K562 (cell line): ENCODE measurements around the gene SPINK8. TPM values are rescaled to one million over a fixed set of nuclear protein-coding genes. Genes with fewer than 3 reads are reported as not detected.
A peak's percentile ranks its signal among the peaks of the same experiment; 100 is the strongest.

Source experiments
- ATAC-seq: fragments of 200-7000 bp; cut with Tn5 transposase; 3 replicates; pipeline ENCODE4 v1.9.1; 2020; ENCODE audit warnings: moderate library complexity
- BruUV-seq: library from RNA; stranded (reverse); fragments of 400-500 nt; replicated peaks from 2 replicates; lab custom pipeline; 2021; lab: Mats Ljungman, UMichigan
- CTCF ChIA-PET: fragments of 300-600 bp; formaldehyde crosslinking; extraction: SDS; loops from one replicate; lab custom pipeline; 2021; ENCODE audit warnings: low intra/inter-chr PET ratio; lab: Yijun Ruan, JAX
- POLR2A ChIA-PET: fragments of 300-600, 350-650 bp; sonication (Branson Sonifier 250); formaldehyde crosslinking; extraction: SDS; loops from one replicate; lab custom pipeline; 2021; ENCODE audit warnings: antibody characterized with exemption, inconsistent platforms; lab: Yijun Ruan, JAX
- DNase-seq, 4 experiments: peaks; one replicate each; pipeline versions ENCODE4 v3.0.0 to v3.0.0-alpha.2; 2011 to 2018; ENCODE audit warnings: low spot score in 3 of 4, mixed read lengths in 3 of 4; ENCODE audit errors: extremely low read depth in 1 of 4
- FAIRE-seq: peaks from 2 replicates; lab custom pipeline; 2011; peaks lifted over from hg19 to GRCh38; lab: Jason Lieb, UNC
- H2AFZ ChIP-seq: 2 replicates; pipeline ENCODE4 v1.6.0; 2011; ENCODE audit warnings: low read depth, low read length, control low read depth, inconsistent platforms
- H3K27ac ChIP-seq: fragments of 200-600 bp; 3 replicates; pipeline ENCODE4 v1.8.0; 2011; ENCODE audit warnings: low read depth, mild to moderate bottlenecking, control low read depth, inconsistent platforms, low read length, moderate library complexity, mixed read lengths; ENCODE audit errors: extremely low read depth
- H3K27me3 ChIP-seq, 2 experiments: fragments of 300-600 bp in 1 of 2; 2 replicates in 1 of 2; 3 replicates in 1 of 2; pipeline versions ENCODE4 v1.6.0 to v1.8.0; 2011; ENCODE audit warnings: inconsistent platforms in 2 of 2, low read length in 2 of 2, mild to moderate bottlenecking in 1 of 2, mixed read lengths in 1 of 2, moderate library complexity in 1 of 2; ENCODE audit not compliant: control insufficient read depth in 2 of 2, insufficient read depth in 2 of 2
- H3K36me3 ChIP-seq: fragments of 300-600 bp; 3 replicates; pipeline ENCODE4 v1.8.0; 2011; ENCODE audit warnings: mild to moderate bottlenecking, low read length, inconsistent platforms; ENCODE audit not compliant: control insufficient read depth, insufficient read depth
- H3K4me1 ChIP-seq, 2 experiments: fragments of 200-600 bp in 1 of 2; replicated peaks in 1 of 2; 2 replicates in 1 of 2; 3 replicates in 1 of 2; pipeline versions ENCODE4 v1.5.1 to v1.8.0; 2011; ENCODE audit warnings: inconsistent platforms in 2 of 2, low read length in 2 of 2, mild to moderate bottlenecking in 1 of 2, mixed read lengths in 1 of 2, moderate library complexity in 1 of 2; ENCODE audit not compliant: control insufficient read depth in 2 of 2, insufficient read depth in 2 of 2
- H3K4me2 ChIP-seq: 2 replicates; pipeline ENCODE4 v1.6.1; 2011; ENCODE audit warnings: low read length, control low read depth, inconsistent platforms, mixed read lengths; ENCODE audit not compliant: insufficient read depth
- H3K4me3 ChIP-seq: fragments of 200-600 bp; sonication (generic), shearing (Covaris generic); 2 replicates; pipeline ENCODE4 v1.5.1; 2016; ENCODE audit warnings: control low read depth, inconsistent platforms
- H3K79me2 ChIP-seq: fragments of 200-600 bp; 3 replicates; pipeline ENCODE4 v1.8.0; 2011; ENCODE audit warnings: low read length, inconsistent platforms; ENCODE audit not compliant: control insufficient read depth, insufficient read depth
- H3K9ac ChIP-seq, 2 experiments: 2 replicates each; pipeline versions ENCODE4 v1.6.0 to v1.6.1; 2011; ENCODE audit warnings: low read depth in 2 of 2, low read length in 2 of 2, control low read depth in 1 of 2, inconsistent platforms in 1 of 2, mild to moderate bottlenecking in 1 of 2, mixed read lengths in 1 of 2; ENCODE audit not compliant: insufficient read depth in 1 of 2
- H3K9me1 ChIP-seq: one replicate; pipeline ENCODE4 v1.6.0; 2011; ENCODE audit warnings: inconsistent platforms, mild to moderate bottlenecking, low read length, moderate library complexity; ENCODE audit not compliant: control insufficient read depth, insufficient read depth
- H3K9me3 ChIP-seq: replicated peaks from 2 replicates; pipeline ENCODE4 v1.5.1; 2011; ENCODE audit warnings: low read depth, low read length, inconsistent platforms; ENCODE audit not compliant: control insufficient read depth, insufficient read depth
- H4K20me1 ChIP-seq: replicated peaks from 2 replicates; pipeline ENCODE4 v1.6.1; 2011; ENCODE audit warnings: low read length, inconsistent platforms, mixed read lengths; ENCODE audit not compliant: control insufficient read depth, insufficient read depth
- ELF2 ChIP-seq: fragments of 250-450 bp; sonication (Bioruptor Pico); IDR thresholded peaks from 2 replicates; pipeline ENCODE4 v1.5.0; 2021; ENCODE audit warnings: mild to moderate bottlenecking
- HMBOX1 ChIP-seq: sonication (generic); IDR thresholded peaks from 2 replicates; pipeline ENCODE4 v1.6.1; 2016
- RUNX1 ChIP-seq: sonication (generic); IDR thresholded peaks from 2 replicates; pipeline ENCODE4 v1.6.1; 2016; ENCODE audit warnings: antibody characterized with exemption, low read depth
- SMARCC2 ChIP-seq: fragments of 450-650 bp; IDR thresholded peaks from 2 replicates; pipeline ENCODE4 v1.6.1; 2017; ENCODE audit warnings: antibody characterized with exemption, moderate library complexity, mild to moderate bottlenecking, low read depth
- TRIM28 ChIP-seq: fragments of 450-650 bp; IDR thresholded peaks from 2 replicates; pipeline ENCODE4 v1.6.1; 2017
- U2AF1 ChIP-seq: fragments of 200-400 bp; formaldehyde crosslinking; optimal IDR thresholded peaks from 2 replicates; pipeline ENCODE3; 2017; ENCODE audit warnings: mild to moderate bottlenecking, low read depth, low read length, moderate library complexity
- WHSC1 ChIP-seq: IDR thresholded peaks from one replicate; pipeline ENCODE4 v1.6.1; 2012; ENCODE audit warnings: low read length, control low read depth, inconsistent platforms
- ZBTB1 ChIP-seq: sonication (generic); formaldehyde crosslinking; IDR thresholded peaks from 2 replicates; pipeline ENCODE4 v1.8.1; 2023; ENCODE audit warnings: missing genetic modification reagents, low read depth, mild to moderate bottlenecking, borderline replicate concordance
- ZNF324 ChIP-seq: fragments of 250-450 bp; sonication (Bioruptor Pico); IDR thresholded peaks from 2 replicates; pipeline ENCODE4 v1.4.0; 2020; ENCODE audit warnings: mild to moderate bottlenecking
- ZNF655 ChIP-seq: fragments of 250-450 bp; sonication (Bioruptor Pico); IDR thresholded peaks from 2 replicates; pipeline ENCODE4 v1.5.0; 2021
- in situ Hi-C: fragments of 300-500 bp; cut with MboI; formaldehyde crosslinking; loops from 4 replicates; pipeline ENCODE4 v1.15.0; 2018; ENCODE audit warnings: inconsistent platforms, mixed read lengths
- intact Hi-C: fragments of 100-400 bp; cut with micrococcal nuclease; formaldehyde crosslinking; loops from 2 replicates; pipeline ENCODE4 v1.14.2; 2022
- polyA plus RNA-seq, 8 experiments: library from polyadenylated mRNA; depleted of rRNA in 4 of 8; stranded (reverse) in 5 of 8; unstranded in 3 of 8; fragments of >200 nt; fragmentation: Nextera tagmentation in 2 of 8; fragmentation: Illumina TruSeq in 1 of 8; extraction: Ambion mirVana in 2 of 8; extraction: Trizol in 1 of 8; gene quantifications; 2 replicates each; pipeline versions ENCODE4 v1.2.1 to v1.2.3, GENCODE V29; 2011 to 2014; ENCODE audit warnings: inconsistent platforms in 1 of 8, missing spikeins in 1 of 8
- total RNA-seq, 7 experiments: library from RNA; depleted of rRNA in 6 of 7; stranded (reverse); fragments of >200 nt in 6 of 7; fragmentation: Illumina TruSeq in 2 of 7; extraction: Trizol in 2 of 7; gene quantifications; 2 replicates each; pipeline versions ENCODE4 v1.2.1 to v1.2.3, GENCODE V29; 2011 to 2021; ENCODE audit warnings: low replicate concordance in 1 of 7
- TF ChIP-seq, protein P1 (sequence below), 3 experiments: fragments of 200-800 bp in 1 of 3; fragments of 250-450 bp in 1 of 3; fragments of 450-650 bp in 1 of 3; sonication (Bioruptor Pico) in 1 of 3; sonication (Bioruptor generic) in 1 of 3; formaldehyde crosslinking in 1 of 3; IDR thresholded peaks; 2 replicates each; pipeline versions ENCODE4 v1.6.1 to v1.8.0; 2016 to 2022; ENCODE audit warnings: mild to moderate bottlenecking in 2 of 3, missing genetic modification characterization in 2 of 3, missing compliant biosample characterization in 1 of 3, moderate library complexity in 1 of 3
- TF ChIP-seq, protein P2 (sequence below): fragments of 450-650 bp; IDR thresholded peaks from 2 replicates; pipeline ENCODE4 v1.6.1; 2018; ENCODE audit warnings: mild to moderate bottlenecking, low read depth; ENCODE audit not compliant: partially characterized antibody
- TF ChIP-seq, protein P3 (sequence below): fragments of 450-650 bp; IDR thresholded peaks from 2 replicates; pipeline ENCODE4 v1.6.1; 2014; ENCODE audit warnings: low read depth, mild to moderate bottlenecking, moderate library complexity, borderline replicate concordance

SPINK8 gene
- total and polyA plus RNA-seq, 9 of the 15 experiments (the other 6 are each of a cell fraction or from before 2014, with no cell fraction given), result not detected

DNA sequence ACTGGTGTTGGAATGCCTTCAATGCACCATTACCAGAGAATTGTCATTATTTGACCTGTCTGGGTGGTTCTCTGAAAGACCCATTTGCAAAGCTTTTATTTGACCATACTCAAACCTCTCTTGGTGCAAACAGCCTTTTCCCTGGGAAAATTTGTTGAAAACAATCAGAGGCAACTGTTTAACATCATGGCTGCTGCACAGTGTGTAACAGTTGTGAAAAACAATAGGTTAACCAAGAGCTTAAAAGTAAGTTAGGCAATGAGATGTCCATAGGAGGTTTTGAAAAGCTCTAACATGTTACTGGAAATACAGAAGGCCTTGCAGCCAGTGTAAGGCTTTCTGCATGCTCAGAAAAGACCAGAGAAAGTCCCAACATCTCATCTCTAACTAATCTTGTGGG, 18.9 kb downstream of the SPINK8 start:
- Histone ChIP-seq H2AFZ (no peak overlapping the region), H3K4me1 (no peaks in the 10 kb centered on the region; a peak in 1 of 5 replicates), H4K20me1 (no peaks in the 10 kb centered on the region), H3K9me3 (0 out of 2 replicates have a peak, but pooled peaks cover 5% of the 10 kb centered on the region), H3K9me1 (no peaks in the 10 kb centered on the region), H3K27ac (no peak overlapping the region), H3K4me3 (no peak overlapping the region), H3K27me3 (no peaks in the 10 kb centered on the region), H3K79me2 (no peaks in the 10 kb centered on the region), H3K4me2 (no peak overlapping the region), H3K9ac (no peak overlapping the region), H3K36me3 (no peaks in the 10 kb centered on the region)
- intact Hi-C loops, result no loop called here
- no peak for DNase-seq
- no peak for FAIRE-seq
- ChIA-PET POLR2A (no interaction called here), CTCF (no interaction called here)
- in situ Hi-C loops, result no loop called here
- ATAC-seq, result no peak
- no TSS peak for BruUV-seq
- TF ChIP-seq TRIM28 (peak; percentile 87; the same call in 1 of the 2 replicates), ZNF324 (no peak), U2AF1 (no peak), SMARCC2 (no peak), ZNF655 (CRISPR knock-in tag) (no peak), WHSC1 (no peak), ZBTB1 (CRISPR knock-in tag) (no peak), HMBOX1 (no peak), RUNX1 (no peak), ELF2 (CRISPR knock-in tag) (no peak)
- TF ChIP-seq, protein P1, sequence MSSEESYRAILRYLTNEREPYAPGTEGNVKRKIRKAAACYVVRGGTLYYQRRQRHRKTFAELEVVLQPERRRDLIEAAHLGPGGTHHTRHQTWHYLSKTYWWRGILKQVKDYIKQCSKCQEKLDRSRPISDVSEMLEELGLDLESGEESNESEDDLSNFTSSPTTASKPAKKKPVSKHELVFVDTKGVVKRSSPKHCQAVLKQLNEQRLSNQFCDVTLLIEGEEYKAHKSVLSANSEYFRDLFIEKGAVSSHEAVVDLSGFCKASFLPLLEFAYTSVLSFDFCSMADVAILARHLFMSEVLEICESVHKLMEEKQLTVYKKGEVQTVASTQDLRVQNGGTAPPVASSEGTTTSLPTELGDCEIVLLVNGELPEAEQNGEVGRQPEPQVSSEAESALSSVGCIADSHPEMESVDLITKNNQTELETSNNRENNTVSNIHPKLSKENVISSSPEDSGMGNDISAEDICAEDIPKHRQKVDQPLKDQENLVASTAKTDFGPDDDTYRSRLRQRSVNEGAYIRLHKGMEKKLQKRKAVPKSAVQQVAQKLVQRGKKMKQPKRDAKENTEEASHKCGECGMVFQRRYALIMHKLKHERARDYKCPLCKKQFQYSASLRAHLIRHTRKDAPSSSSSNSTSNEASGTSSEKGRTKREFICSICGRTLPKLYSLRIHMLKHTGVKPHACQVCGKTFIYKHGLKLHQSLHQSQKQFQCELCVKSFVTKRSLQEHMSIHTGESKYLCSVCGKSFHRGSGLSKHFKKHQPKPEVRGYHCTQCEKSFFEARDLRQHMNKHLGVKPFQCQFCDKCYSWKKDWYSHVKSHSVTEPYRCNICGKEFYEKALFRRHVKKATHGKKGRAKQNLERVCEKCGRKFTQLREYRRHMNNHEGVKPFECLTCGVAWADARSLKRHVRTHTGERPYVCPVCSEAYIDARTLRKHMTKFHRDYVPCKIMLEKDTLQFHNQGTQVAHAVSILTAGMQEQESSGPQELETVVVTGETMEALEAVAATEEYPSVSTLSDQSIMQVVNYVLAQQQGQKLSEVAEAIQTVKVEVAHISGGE (CRISPR knock-in tag; IDR thresholded peaks at IDR 0.05), result no peak
- TF ChIP-seq, protein P2, sequence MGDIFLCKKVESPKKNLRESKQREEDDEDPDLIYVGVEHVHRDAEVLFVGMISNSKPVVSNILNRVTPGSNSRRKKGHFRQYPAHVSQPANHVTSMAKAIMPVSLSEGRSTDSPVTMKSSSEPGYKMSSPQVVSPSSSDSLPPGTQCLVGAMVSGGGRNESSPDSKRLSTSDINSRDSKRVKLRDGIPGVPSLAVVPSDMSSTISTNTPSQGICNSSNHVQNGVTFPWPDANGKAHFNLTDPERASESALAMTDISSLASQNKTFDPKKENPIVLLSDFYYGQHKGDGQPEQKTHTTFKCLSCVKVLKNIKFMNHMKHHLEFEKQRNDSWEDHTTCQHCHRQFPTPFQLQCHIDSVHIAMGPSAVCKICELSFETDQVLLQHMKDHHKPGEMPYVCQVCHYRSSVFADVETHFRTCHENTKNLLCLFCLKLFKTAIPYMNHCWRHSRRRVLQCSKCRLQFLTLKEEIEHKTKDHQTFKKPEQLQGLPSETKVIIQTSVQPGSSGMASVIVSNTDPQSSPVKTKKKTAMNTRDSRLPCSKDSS, result peak; percentile 63
- TF ChIP-seq, protein P3, sequence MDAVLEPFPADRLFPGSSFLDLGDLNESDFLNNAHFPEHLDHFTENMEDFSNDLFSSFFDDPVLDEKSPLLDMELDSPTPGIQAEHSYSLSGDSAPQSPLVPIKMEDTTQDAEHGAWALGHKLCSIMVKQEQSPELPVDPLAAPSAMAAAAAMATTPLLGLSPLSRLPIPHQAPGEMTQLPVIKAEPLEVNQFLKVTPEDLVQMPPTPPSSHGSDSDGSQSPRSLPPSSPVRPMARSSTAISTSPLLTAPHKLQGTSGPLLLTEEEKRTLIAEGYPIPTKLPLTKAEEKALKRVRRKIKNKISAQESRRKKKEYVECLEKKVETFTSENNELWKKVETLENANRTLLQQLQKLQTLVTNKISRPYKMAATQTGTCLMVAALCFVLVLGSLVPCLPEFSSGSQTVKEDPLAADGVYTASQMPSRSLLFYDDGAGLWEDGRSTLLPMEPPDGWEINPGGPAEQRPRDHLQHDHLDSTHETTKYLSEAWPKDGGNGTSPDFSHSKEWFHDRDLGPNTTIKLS, result no peak
